NT2/D1 (cell line): ENCODE measurements around the gene RPP14.
"Not testable (repeated sequence)": the region's sequence is repeated elsewhere in the genome, so short reads cannot be mapped to it uniquely, and the experiment has no call there.

Experiments
- DNase-seq: peaks from one replicate; pipeline ENCODE4 v3.0.0-alpha.2; 2011; ENCODE audit warnings: low read depth, low spot score
- H3K27me3 ChIP-seq: 2 replicates; pipeline ENCODE4 v1.6.0; 2011; ENCODE audit warnings: mild to moderate bottlenecking; ENCODE audit not compliant: insufficient read length, insufficient read depth
- H3K36me3 ChIP-seq: 2 replicates; pipeline ENCODE4 v1.6.1; 2011; ENCODE audit warnings: mild to moderate bottlenecking, low read length, mixed read lengths; ENCODE audit not compliant: insufficient read depth, insufficient read length
- H3K4me1 ChIP-seq: 2 replicates; pipeline ENCODE4 v1.5.1; 2011; ENCODE audit not compliant: insufficient read depth, insufficient read length
- H3K4me3 ChIP-seq: 2 replicates; pipeline ENCODE4 v1.5.1; 2011; ENCODE audit warnings: low read depth; ENCODE audit not compliant: insufficient read length
- H3K9ac ChIP-seq: 2 replicates; pipeline ENCODE4 v1.6.0; 2011; ENCODE audit warnings: low read depth; ENCODE audit not compliant: insufficient read length
- H3K9me3 ChIP-seq: 2 replicates; pipeline ENCODE4 v1.5.1; 2011; ENCODE audit warnings: mild to moderate bottlenecking, low read length; ENCODE audit not compliant: insufficient read depth
- SUZ12 ChIP-seq: IDR thresholded peaks from 2 replicates; pipeline ENCODE4 v1.6.1; 2011; ENCODE audit not compliant: insufficient read length, insufficient read depth; ENCODE audit errors: extremely low read depth
- YY1 ChIP-seq: IDR thresholded peaks from 2 replicates; pipeline ENCODE4 v1.6.1; 2011; ENCODE audit not compliant: insufficient read length, insufficient read depth
- ZNF274 ChIP-seq: IDR thresholded peaks from 2 replicates; pipeline ENCODE4 v1.6.1; 2011; ENCODE audit warnings: mild to moderate bottlenecking, low read depth, low read length

Gene RPP14

GRCh38 chr3:58269356-58269755 lies 36.7 kb upstream of the RPP14 start:
- Histone ChIP-seq H3K4me1 (no peaks in the 10 kb centered on the region), H3K27me3 (no peaks in the 10 kb centered on the region), H3K9me3 (no peaks in the 10 kb centered on the region), H3K36me3 (peaks cover 6% of the 10 kb centered on the region), H3K9ac (no peak overlapping the region), H3K4me3 (no peak overlapping the region)
- DNase-seq: no peak
- TF ChIP-seq SUZ12 (no peak), YY1 (no peak), ZNF274 (no peak)

GRCh38 chr3:58270485-58270884 lies 35.6 kb upstream of the RPP14 start:
- Histone ChIP-seq H3K9me3 (no peaks in the 10 kb centered on the region), H3K4me3 (no peak overlapping the region), H3K27me3 (no peaks in the 10 kb centered on the region), H3K9ac (no peak overlapping the region), H3K36me3 (peaks cover 6% of the 10 kb centered on the region), H3K4me1 (no peaks in the 10 kb centered on the region)
- DNase-seq: no peak
- no peak for TF ChIP-seq SUZ12
- no peak for TF ChIP-seq YY1
- TF ChIP-seq ZNF274: no peak

DNA sequence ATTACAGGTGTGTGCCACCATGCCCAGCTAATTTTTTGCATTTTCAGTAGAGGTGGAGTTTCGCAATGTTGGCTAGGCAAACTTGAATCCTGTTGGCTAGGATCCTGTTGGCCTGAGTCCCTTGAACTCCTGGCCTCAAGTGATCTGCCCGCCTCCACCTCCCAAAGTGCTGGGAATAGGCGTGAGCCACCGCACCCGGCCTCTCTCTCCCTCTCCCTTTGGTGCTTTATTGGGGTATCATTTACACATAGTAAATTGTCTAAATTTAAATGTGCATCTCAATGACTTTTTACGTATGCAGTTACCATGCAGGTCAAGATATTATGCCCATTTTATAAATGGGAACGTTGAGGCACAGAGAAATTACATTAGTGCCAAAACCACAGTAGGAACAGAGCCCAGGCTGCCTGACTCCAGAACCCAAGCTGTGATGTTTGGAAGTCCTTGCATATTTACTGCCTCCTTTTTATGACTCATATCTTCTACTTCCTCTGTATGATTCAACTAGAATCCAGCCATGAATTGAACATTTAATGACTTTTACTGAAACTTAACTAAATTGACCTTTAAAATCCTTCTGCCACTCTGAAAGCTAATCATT lies 34.0 kb upstream of the RPP14 start:
- Histone ChIP-seq H3K4me1 (no peaks in the 10 kb centered on the region), H3K36me3 (peaks cover 6% of the 10 kb centered on the region), H3K27me3 (no peaks in the 10 kb centered on the region), H3K9me3 (no peaks in the 10 kb centered on the region), H3K9ac (no peak overlapping the region), H3K4me3 (no peak overlapping the region)
- DNase-seq: no peak
- TF ChIP-seq YY1 (no peak), ZNF274 (no peak), SUZ12 (no peak)

- H3K9me3 ChIP-seq: no peaks in the 10 kb centered on the region
- H3K4me1 ChIP-seq: no peaks in the 10 kb centered on the region
- TF ChIP-seq ZNF274: no peak
- no peak for TF ChIP-seq SUZ12
- TF ChIP-seq YY1: no peak
- H3K4me3 ChIP-seq: no peak overlapping the region
- peaks cover 6% of the 10 kb centered on the region for H3K36me3 ChIP-seq
- no peak overlapping the region for H3K9ac ChIP-seq
- DNase-seq: no peak
- H3K27me3 ChIP-seq: no peaks in the 10 kb centered on the region
These were observed 33.2 kb upstream of the RPP14 start for GRCh38 chr3:58272891-58273290.

DNA sequence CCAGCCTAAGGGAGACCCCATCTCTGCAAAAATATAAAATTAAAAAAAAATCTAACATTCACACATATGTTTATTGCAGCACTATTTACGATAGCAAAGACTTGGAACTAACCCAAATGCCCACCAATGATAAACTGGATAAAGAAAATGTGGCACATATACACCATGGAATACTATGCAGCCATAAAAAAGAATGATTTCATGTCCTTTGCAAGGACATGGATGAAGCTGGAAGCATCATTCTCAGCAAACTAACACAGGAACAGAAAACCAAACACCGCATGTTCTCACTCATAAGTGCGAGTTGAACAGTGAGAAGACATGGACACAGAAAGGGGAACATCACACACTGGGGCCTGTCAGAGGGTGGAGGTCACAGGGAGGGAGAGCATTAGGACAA lies 32.7 kb upstream of the RPP14 start:
- not testable (repeated sequence) for H3K27me3 ChIP-seq, DNase-seq, H3K36me3 ChIP-seq, H3K9ac ChIP-seq, H3K4me1 ChIP-seq, H3K4me3 ChIP-seq, H3K9me3 ChIP-seq

DNA sequence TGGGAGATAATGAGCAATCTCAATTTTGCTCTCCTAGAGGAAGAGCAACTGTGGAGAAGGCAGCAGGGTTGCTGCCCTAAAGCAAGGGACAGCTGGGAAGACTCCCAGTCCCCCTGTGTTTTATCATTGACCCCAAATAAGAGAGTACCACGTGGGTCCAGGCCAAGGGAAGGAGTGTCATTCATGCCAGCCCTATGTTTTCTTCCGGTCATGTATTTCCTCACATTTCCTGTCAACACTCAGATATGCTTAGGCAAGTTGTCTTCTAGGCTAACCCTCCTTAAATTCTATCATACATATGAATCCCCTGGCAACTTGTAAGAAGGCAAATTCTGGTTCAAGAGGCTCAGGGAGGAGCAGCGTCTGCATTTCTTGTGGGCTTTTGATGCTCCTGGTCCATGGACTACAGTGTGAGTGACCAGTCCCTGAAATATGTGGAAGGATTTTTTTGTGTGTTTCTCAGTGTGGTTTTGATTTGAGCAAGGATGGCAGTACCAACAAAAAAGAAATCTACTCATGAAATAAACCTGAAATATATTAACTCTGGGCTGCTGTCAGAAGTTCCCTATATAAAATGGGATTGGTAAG lies 31.9 kb upstream of the RPP14 start:
- no peak for DNase-seq
- H3K36me3 ChIP-seq: peaks cover 4% of the 10 kb centered on the region

DNA sequence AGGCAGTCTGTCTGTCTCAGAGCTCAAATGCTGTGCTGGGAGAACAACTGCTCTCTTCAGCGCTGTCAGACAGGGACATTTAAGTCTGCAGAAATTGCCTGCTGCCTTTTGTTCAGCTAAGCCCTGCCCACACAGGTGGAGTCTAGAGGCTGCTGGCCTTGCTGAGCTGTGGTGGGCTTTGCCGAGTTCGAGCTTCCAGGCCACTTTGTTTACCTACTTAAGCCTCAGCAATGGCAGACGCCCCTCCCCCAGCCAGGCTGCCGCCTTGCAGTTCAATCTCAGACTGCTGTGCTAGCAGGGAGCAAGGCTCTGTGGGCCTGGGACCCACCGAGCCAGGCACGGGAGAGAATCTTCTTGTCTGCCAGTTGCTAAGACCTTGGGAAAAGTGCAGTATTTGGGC lies 25.0 kb upstream of the RPP14 start:
- DNase-seq: peak; percentile 70
- TF ChIP-seq ZNF274: no peak
- peak; percentile 2 for TF ChIP-seq YY1
- H3K36me3 ChIP-seq: peaks cover 5% of the 10 kb centered on the region
- no peak overlapping the region for H3K4me3 ChIP-seq
- no peaks in the 10 kb centered on the region for H3K27me3 ChIP-seq
- H3K4me1 ChIP-seq: no peaks in the 10 kb centered on the region
- H3K9me3 ChIP-seq: no peaks in the 10 kb centered on the region
- H3K9ac ChIP-seq: no peak overlapping the region

More for the DNA sequence above, 31.9 kb upstream of the RPP14 start:
- no peaks in the 10 kb centered on the region for H3K9me3 ChIP-seq
- H3K9ac ChIP-seq: no peak overlapping the region
- no peaks in the 10 kb centered on the region for H3K4me1 ChIP-seq
- H3K4me3 ChIP-seq: no peak overlapping the region
- H3K27me3 ChIP-seq: no peaks in the 10 kb centered on the region
- TF ChIP-seq ZNF274 (no peak), YY1 (no peak), SUZ12 (no peak)

DNA sequence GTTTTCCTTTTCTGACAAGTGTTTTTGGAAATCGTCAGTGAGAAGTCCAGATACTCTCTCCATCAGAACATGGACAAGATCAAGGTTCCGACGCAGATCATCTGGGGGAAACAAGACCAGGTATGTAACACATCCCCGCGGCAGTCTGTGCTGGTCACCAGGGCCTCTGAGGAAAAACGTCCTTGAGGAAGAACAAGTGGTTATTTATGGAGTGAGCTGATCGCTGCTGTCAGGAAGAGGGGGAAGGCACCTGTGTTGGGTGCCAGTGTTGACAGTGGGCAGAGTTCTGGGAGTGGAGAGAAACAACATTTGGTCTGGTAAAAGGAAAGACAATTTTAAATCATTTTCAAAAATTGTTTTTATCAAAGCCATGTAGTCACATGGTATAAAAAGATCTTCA lies 20.7 kb upstream of the RPP14 start:
- H3K36me3 ChIP-seq: peaks cover 8% of the 10 kb centered on the region

More for the DNA sequence above, 20.7 kb upstream of the RPP14 start:
- no peak for DNase-seq
- Histone ChIP-seq H3K27me3 (no peaks in the 10 kb centered on the region), H3K9me3 (peaks cover 4% of the 10 kb centered on the region; the same call in 1 of the 2 replicates), H3K4me1 (no peaks in the 10 kb centered on the region), H3K4me3 (no peak overlapping the region), H3K9ac (no peak overlapping the region)
- TF ChIP-seq SUZ12 (no peak), YY1 (no peak), ZNF274 (no peak)
